ENCODE measurements around the gene SEPTIN8.

Gene SEPTIN8

DNA sequence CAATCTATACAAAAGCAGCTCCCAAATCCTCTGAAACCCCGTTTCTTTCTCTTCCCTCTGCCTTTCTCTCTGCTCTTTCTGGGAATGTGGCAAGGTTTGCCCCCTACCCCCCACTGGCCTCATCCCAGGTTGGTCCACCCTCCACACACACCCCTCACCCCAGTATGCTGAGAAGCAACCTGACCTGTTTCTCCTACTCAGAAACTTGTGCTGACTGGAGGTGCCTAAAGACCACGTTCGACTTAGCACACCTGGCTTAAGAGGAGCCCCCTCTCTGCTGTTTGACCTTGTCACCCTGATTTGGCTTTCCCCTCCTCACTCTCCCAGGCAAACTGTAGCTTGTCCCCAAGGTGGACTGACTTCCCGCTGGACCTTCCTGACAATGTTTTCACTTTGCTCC is 1.1 kb upstream of the SEPTIN8 start:
- TF ChIP-seq, protein P1, sequence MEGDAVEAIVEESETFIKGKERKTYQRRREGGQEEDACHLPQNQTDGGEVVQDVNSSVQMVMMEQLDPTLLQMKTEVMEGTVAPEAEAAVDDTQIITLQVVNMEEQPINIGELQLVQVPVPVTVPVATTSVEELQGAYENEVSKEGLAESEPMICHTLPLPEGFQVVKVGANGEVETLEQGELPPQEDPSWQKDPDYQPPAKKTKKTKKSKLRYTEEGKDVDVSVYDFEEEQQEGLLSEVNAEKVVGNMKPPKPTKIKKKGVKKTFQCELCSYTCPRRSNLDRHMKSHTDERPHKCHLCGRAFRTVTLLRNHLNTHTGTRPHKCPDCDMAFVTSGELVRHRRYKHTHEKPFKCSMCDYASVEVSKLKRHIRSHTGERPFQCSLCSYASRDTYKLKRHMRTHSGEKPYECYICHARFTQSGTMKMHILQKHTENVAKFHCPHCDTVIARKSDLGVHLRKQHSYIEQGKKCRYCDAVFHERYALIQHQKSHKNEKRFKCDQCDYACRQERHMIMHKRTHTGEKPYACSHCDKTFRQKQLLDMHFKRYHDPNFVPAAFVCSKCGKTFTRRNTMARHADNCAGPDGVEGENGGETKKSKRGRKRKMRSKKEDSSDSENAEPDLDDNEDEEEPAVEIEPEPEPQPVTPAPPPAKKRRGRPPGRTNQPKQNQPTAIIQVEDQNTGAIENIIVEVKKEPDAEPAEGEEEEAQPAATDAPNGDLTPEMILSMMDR (IDR thresholded peaks at IDR 0.05) = no peak
- no peak for TF ChIP-seq ZFX (IDR thresholded peaks at IDR 0.05; ENCODE audit: borderline replicate concordance)
- H3K27ac ChIP-seq = no peak overlapping the region

DNA sequence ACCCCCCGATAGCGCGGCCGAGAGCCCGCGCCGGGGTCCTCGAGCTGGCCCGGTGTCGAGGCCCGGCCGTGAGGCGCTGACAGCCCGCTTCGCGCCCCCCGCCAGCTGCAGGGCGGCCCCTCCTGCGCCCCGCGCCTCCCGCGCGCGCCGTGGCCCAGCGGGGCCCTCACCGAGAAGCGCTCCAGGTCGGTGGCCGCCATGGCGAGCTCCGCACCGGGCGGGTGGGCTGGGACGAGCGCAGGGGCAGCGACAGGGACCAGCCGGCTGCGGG is 166 bp downstream of the SEPTIN8 start:
- peak overlapping the region; percentile 52 for H3K27ac ChIP-seq
- no peak for TF ChIP-seq ZFX (IDR thresholded peaks at IDR 0.05; ENCODE audit: borderline replicate concordance)
- TF ChIP-seq, protein P1 (IDR thresholded peaks at IDR 0.05) = no peak

DNA sequence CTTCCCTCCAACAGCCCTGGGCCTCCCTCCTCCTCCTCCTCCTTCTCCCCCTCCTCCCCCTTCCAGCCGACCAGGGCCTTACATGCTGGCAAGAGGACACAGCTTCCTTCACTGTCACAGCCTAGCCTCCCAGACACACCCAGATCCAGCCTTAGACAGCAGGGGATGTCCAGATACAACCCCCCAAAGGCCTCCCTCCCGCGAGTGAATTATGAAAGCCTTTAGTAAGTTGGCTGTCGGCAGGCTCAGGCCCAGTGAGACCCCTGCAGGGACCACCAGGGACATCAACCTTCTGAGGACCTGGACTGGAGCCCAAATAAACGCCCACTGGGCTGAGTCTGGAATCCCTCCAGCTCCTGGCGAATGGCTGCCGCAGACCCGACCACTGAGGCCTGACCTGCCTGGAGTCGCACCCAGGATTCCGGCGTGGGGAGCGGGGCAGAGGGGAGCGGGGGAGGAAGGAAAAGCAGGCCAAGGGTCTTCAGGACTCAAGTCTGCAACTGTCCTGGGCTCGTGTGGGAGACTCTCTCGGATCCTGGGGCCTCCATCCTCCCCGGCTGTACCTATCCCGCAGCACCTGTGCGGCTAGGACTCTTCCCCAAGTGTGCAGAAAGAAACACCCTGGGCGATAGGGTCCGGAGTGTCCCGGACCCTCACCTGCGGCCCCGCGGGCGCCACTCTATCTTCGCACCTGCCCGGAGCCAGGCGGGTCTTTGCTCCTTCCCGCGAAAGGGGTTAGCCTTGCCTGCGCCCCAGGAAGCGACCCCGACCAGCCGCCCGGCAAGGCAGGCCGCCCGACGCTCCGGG is 705 bp downstream of the SEPTIN8 start:
- peak overlapping the region; percentile 52 for H3K27ac ChIP-seq
- TF ChIP-seq, protein P1 (IDR thresholded peaks at IDR 0.05) = no peak
- no peak for TF ChIP-seq ZFX (IDR thresholded peaks at IDR 0.05; ENCODE audit: borderline replicate concordance)

DNA sequence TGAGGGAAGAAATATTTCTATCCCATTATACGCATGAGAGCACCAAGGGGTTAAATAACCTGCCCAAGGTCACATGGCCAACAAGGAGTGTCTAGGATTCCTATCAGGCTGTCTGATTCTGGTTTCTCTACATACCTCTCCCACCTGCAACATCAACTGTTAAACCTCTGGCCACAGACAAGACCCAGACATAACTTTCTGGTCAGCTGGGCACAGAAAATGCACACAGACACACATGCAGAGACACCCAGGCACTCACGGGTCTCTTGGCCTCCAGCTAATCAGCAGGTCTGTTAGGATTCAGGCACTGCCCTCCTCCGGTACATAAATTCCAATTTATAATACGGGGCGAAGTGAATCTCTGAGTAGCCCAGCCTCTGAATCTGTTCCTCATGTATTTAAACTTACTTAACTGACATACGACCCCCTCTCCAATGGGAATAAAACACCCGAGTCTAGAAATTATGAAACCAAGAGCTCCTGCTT is 1.5 kb downstream of the SEPTIN8 start:
- no peak overlapping the region for H3K27ac ChIP-seq
- TF ChIP-seq, protein P1 (IDR thresholded peaks at IDR 0.05) = no peak
- TF ChIP-seq ZFX (IDR thresholded peaks at IDR 0.05; ENCODE audit: borderline replicate concordance) = no peak

DNA sequence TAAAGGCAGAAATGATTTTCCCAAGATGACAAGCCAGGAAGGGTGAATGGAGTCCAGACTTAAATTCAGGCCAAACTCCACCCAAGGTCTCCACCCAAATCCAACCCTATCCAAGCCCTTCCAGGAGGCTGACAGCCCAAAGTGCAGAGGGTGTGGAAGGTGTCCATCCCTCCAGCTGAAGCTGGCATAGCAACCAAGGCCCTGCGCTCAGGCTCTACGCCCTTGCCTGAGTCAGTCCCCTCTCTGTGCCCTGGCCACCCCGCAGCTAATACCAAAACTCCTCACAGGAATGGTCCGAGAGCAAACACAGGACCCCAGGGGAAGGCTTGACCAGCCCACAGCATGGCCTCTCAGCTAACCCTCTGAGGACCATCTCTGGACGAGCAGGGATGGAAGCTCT is 2.1 kb downstream of the SEPTIN8 start:
- TF ChIP-seq ZFX (IDR thresholded peaks at IDR 0.05; ENCODE audit: borderline replicate concordance) = no peak
- TF ChIP-seq, protein P1 (IDR thresholded peaks at IDR 0.05) = no peak
- H3K27ac ChIP-seq = no peak overlapping the region

DNA sequence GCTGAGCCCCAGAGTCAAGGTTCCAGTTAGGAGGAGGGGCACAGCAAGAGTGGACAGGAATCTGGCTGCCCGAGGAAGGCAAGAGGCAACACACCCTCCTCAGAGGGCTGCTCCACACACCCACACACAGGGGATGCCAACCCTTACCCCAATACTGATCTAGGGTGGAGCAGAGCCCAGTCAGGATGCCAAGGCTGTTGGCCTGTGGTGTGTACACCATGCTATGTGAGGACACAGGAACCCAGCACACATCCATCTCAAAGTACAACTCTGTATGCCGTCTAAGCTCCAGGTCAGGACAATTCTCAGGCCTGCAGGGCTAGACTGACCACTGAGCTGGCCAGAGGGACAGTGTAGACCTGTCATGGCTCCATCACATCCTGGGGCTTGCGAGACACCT is 2.6 kb downstream of the SEPTIN8 start:
- TF ChIP-seq ZFX (IDR thresholded peaks at IDR 0.05; ENCODE audit: borderline replicate concordance) = no peak
- TF ChIP-seq, protein P1 (IDR thresholded peaks at IDR 0.05) = no peak
- H3K27ac ChIP-seq = no peak overlapping the region

DNA sequence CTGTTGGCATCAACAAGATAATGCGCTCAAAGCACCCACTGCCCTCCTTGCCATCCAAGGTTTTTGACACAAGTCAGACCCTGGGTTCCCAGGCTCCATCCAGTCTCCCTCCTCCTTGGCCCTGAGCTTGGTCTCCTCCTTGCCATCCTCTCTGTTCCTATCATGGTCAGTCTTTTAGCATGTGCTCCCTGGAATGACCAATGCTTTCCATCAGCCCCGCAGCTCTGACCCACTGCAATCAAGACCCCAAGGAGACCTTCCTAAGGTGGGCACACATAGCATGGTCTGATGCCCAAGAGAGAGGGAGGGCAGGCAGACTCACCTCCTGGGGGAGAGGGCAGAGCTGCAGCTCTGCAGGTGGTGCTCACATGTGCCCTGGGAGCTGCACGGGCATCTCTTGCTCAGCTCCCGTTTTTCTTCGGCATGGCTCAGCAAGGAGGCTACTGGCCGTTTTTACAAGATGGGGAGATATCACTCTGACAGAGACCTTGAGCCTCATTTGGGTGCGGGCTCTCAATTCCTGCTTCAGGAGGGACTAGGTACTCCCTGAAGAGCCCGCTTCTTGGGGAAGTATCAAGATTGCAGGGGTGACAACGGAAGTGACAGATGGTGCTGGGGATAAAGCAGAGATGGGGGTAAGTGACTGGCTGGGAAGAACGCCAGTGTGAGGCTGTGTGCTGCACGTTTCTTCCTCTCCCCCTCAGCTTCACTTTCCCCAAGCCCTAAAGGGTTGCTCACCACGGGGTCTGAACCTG is 3.3 kb downstream of the SEPTIN8 start:
- H3K27ac ChIP-seq = no peak overlapping the region
- TF ChIP-seq, protein P1 (IDR thresholded peaks at IDR 0.05) = no peak
- no peak for TF ChIP-seq ZFX (IDR thresholded peaks at IDR 0.05; ENCODE audit: borderline replicate concordance)

Measured in 22Rv1 (cell line).